ENCODE measurements around the gene TSC2.

The TSC2 gene

GRCh38 chr16:2071454-2072202 lies 23.8 kb downstream of the TSC2 start:
- DNase-seq = no peak

GRCh38 chr16:2072926-2073325 lies 25.1 kb downstream of the TSC2 start:
- DNase-seq = no peak

- DNase-seq = no peak
Measured at GRCh38 chr16:2074071-2074470, 26.3 kb downstream of the TSC2 start.

- no peak for DNase-seq
Measured at GRCh38 chr16:2075631-2076030, 27.8 kb downstream of the TSC2 start.

GRCh38 chr16:2076072-2076865 lies 28.5 kb downstream of the TSC2 start:
- DNase-seq = no peak

- no peak for DNase-seq
Measured at GRCh38 chr16:2077016-2077415, 29.2 kb downstream of the TSC2 start.

- no peak for DNase-seq
Measured at GRCh38 chr16:2077696-2078095, 29.9 kb downstream of the TSC2 start.

- DNase-seq = no peak
Measured at GRCh38 chr16:2078096-2078495, 30.3 kb downstream of the TSC2 start.

GRCh38 chr16:2078691-2079090 lies 30.9 kb downstream of the TSC2 start:
- no peak for DNase-seq

- no peak for DNase-seq
Measured at GRCh38 chr16:2079311-2079800, 31.6 kb downstream of the TSC2 start.

GRCh38 chr16:2079991-2080390 lies 32.2 kb downstream of the TSC2 start:
- no peak for DNase-seq

GRCh38 chr16:2081201-2082084 lies 33.7 kb downstream of the TSC2 start:
- no peak for DNase-seq

- no peak for DNase-seq
Measured at GRCh38 chr16:2082171-2082982, 34.6 kb downstream of the TSC2 start.

- DNase-seq = no peak
Measured at GRCh38 chr16:2082983-2083364, 35.2 kb downstream of the TSC2 start.

- DNase-seq = no peak
Measured at GRCh38 chr16:2083409-2083808, 35.6 kb downstream of the TSC2 start.

GRCh38 chr16:2083876-2084780 lies 36.3 kb downstream of the TSC2 start:
- no peak for DNase-seq

GRCh38 chr16:2084895-2085625 lies 37.3 kb downstream of the TSC2 start:
- no peak for DNase-seq

GRCh38 chr16:2085669-2086068 lies 37.9 kb downstream of the TSC2 start:
- DNase-seq = no peak

- no peak for DNase-seq
Measured at GRCh38 chr16:2086106-2086742, 38.4 kb downstream of the TSC2 start.
